Motor neuron (in vitro differentiated cells): Measurements from ENCODE around the gene STOML3. TPM values are rescaled to one million over a fixed set of nuclear protein-coding genes. Genes with fewer than 3 reads are reported as not detected.
"Not testable (repeated sequence)": the region's sequence is repeated elsewhere in the genome, so short reads cannot be mapped to it uniquely, and the experiment has no call there.

Experiments
- ATAC-seq, 8 experiments: fragments of 200-7000 bp; cut with Tn5 transposase; replicated peaks in 6 of 8; 2 replicates each; pipeline ENCODE4 v1.8.0; 2021; ENCODE audit warnings: mild to moderate bottlenecking in 8 of 8, moderate library complexity in 8 of 8
- H3K27ac ChIP-seq, 2 donors: fragments of 250-450 bp; sonication (Bioruptor Pico); 2 replicates each; pipeline ENCODE4 v1.9.0; 2021; ENCODE audit warnings: antibody characterized with exemption in 2 of 2, mild to moderate bottlenecking in 2 of 2, moderate library complexity in 1 of 2
- H3K4me1 ChIP-seq, 2 donors: fragments of 250-450 bp; sonication (Bioruptor Pico); replicated peaks in 1 of 2; 2 replicates each; pipeline ENCODE4 v1.6.1; 2021; ENCODE audit warnings: antibody characterized with exemption in 2 of 2, mild to moderate bottlenecking in 2 of 2, moderate library complexity in 1 of 2
- H3K4me3 ChIP-seq, 5 donors: fragments of 250-450 bp; sonication (Bioruptor Pico); 2 replicates each; pipeline ENCODE4 v1.9.0; 2021; ENCODE audit warnings: antibody characterized with exemption in 5 of 5, mild to moderate bottlenecking in 5 of 5, moderate library complexity in 4 of 5
- WGBS, 10 experiments: fragments of 450-650 bp; shearing (Covaris generic); methylation state at CpG; one replicate each; pipeline ENCODE4 v1.0.0; 2022; 5-methylcytosine and 5-hydroxymethylcytosine counted together
- in situ Hi-C, 9 experiments: fragments of 400-800 bp; cut with MboI; loops; one replicate each; pipeline ENCODE4 v1.15.0; 2021; ENCODE audit warnings: low sequenced_read_pairs in 9 of 9, low pct_unique_long_range_greater_than_20kb in 2 of 9; ENCODE audit not compliant: unreplicated experiment in 9 of 9
- total RNA-seq, 8 experiments: library from RNA; unstranded; fragments of 300-600 nt; gene quantifications; 2 replicates each; pipeline versions ENCODE4 v1.2.3 to v1.2.4, GENCODE V29; 2022

Gene STOML3
- total RNA-seq, 8 experiments from 2014 or later = 0.09 to 19.3 (median 0.15) TPM; not detected in 4

DNA sequence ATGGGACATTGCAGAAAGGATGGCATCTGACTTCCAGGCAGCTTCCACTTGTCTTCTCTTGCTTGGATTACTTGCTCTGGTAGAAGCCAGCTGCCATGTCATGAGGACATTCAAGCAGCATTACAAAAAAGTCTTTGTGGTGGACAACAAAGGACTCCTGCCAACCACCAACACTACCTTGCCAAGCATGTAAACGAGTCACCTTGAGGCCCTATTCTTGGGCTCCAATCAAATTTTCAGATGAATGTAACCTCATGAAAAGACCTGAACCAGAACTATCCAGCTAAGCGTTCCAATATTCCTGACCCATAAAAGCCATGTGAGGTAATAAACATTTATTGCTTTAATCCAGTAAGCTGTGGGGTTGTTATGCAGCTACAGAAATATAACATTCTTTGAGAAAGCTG lies 34.8 kb upstream of the STOML3 start:
- H3K4me1 ChIP-seq = no peaks in the 10 kb centered on the region
- no peak overlapping the region for H3K4me3 ChIP-seq
- 0 to 100% (median 73%) methylated on average over 1 to 2 of the region's 2 CpGs; no CpG with 5 or more reads in 2 of the 10 experiments for WGBS, 10 experiments
- no peak overlapping the region for H3K27ac ChIP-seq
- no peak for ATAC-seq
- in situ Hi-C loops = loop anchor here in 2 of 9 experiments (25.0 kb wide), 1 partner anchor 587 kb away; the partner anchor contains the start of gene LHFPL6 (in 2 of the 2)

GRCh38 chr13:39023761-39024160 lies 33.1 kb upstream of the STOML3 start:
- Histone ChIP-seq H3K4me1 (no peaks in the 10 kb centered on the region), H3K4me3 (no peak overlapping the region), H3K27ac (no peak overlapping the region)
- in situ Hi-C loops = no loop called here
- ATAC-seq = no peak

- no peak overlapping the region for H3K27ac ChIP-seq
- in situ Hi-C loops = no loop called here
- no peaks in the 10 kb centered on the region for H3K4me1 ChIP-seq
- ATAC-seq = peak in 1 of 8 experiments; percentile 27
- WGBS, 10 experiments = 83 to 100% (median 100%) methylated on average over 1 to 2 of the region's 2 CpGs; no CpG with 5 or more reads in 1 of the 10 experiments
- no peak overlapping the region for H3K4me3 ChIP-seq
Observed at GRCh38 chr13:39023316-39023715, 32.7 kb upstream of the STOML3 start.

DNA sequence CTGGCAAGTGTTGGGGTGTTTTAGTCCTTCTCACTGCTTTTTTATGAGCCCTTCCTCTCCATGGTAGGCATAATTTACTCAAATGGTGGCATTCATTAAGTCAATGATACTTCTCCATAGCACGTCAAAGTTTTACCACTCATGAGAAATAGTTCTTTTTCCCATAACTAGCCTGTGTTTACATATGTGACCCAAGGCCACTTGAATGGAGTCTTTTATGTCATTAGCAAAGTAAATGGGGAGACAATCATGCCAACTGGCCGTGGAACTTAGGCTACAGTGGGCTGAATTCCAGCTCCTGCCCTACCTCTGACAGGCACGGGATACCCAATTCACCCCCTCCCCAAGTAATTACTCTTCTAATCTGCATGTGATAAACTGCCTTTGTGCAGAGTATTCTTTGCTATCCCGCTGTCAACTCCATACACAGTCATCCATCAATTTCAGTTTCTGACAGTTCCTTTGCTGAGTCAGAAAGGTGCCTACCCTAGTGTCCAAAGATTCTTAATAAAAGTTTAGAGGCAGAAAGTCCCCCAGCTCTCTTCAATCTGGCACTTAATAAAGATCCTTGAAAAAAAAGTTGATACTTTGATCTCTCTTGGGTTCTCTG lies 30.3 kb upstream of the STOML3 start:
- ATAC-seq = no peak
- 70 to 100% (median 92%) methylated on average over 1 to 4 of the region's 4 CpGs; no CpG with 5 or more reads in 1 of the 10 experiments for WGBS, 10 experiments
- in situ Hi-C loops = no loop called here
- Histone ChIP-seq H3K4me3 (no peak overlapping the region), H3K4me1 (no peaks in the 10 kb centered on the region), H3K27ac (no peak overlapping the region)

GRCh38 chr13:39016787-39017186 lies 26.2 kb upstream of the STOML3 start:
- no peak overlapping the region for H3K4me3 ChIP-seq
- H3K27ac ChIP-seq = no peak overlapping the region
- ATAC-seq = peak; percentile 49 to 92 (median 62)
- no peaks in the 10 kb centered on the region for H3K4me1 ChIP-seq
- in situ Hi-C loops = no loop called here
- 0 to 83% (median 33%) methylated on average over 1 to 2 of the region's 2 CpGs; no CpG with 5 or more reads in 5 of the 10 experiments for WGBS, 10 experiments

DNA sequence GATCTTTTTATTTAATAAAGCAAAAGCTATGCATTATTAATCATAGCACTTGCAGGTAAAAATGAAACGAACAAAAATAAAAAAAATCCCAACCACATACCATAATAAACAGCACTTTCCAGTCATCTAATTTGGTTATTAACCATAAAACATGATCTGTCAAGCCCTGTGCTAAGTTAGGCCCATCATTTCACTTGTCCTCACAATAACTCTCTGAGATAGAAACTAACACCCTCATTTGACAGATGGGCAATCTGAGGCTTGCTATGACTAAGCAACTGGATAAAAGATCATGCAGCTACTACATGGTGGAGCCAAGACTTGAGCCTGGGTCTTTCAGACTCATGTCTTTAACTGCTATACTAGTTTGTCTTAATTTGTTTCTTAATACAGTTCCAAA lies 25.5 kb upstream of the STOML3 start:
- peak in 1 of 8 experiments; percentile 26 for ATAC-seq
- no peak overlapping the region for H3K27ac ChIP-seq
- H3K4me3 ChIP-seq = no peak overlapping the region
- H3K4me1 ChIP-seq = no peaks in the 10 kb centered on the region
- 50 to 100% (median 100%) methylated on average over 1 of the region's 1 CpG; no CpG with 5 or more reads in 1 of the 10 experiments for WGBS, 10 experiments
- in situ Hi-C loops = no loop called here

DNA sequence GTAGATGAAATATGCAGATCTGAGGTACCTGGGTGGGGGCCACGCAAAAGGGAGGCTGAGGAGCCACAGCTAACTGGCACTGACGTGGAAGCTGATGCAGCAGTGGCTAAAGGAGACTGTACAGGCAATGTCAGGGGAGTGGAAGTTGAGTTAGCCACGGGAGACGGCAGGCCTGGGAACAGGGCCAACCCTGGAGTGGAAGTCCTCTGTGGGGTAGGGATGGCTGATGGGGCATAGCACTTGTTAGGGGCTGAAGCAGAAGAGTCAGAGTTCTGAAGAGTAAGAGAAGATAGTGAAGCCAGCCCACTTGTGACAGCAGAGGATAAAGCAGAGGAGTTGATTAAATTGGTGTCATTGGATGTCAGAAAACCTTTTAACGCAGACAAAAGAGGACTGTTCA lies 22.8 kb upstream of the STOML3 start:
- Histone ChIP-seq H3K4me1 (no peaks in the 10 kb centered on the region), H3K4me3 (no peak overlapping the region), H3K27ac (no peak overlapping the region)
- in situ Hi-C loops = no loop called here
- 42 to 100% (median 83%) methylated on average over 1 to 3 of the region's 5 CpGs; no CpG with 5 or more reads in 1 of the 10 experiments for WGBS, 10 experiments
- ATAC-seq = no peak

DNA sequence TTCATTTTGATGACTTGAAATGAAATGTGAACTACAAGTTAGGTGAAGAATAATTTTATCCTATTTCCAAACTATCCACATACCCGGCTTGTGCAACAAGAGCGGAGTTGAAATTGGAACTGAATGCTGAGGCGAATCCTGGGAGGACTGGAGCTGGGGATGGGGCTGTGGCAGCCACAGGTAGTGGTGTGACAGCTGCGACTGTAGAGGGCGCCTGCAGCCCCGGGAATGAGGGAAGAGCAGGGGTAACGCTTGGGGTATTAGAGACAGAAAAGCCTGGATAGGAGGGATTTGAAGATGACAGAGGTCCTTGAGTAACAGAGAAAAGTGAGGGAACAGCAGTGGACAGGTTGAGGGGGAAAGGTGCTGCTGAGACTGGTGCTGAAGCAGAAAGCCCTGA lies 22.0 kb upstream of the STOML3 start:
- in situ Hi-C loops = no loop called here
- H3K4me1 ChIP-seq = no peaks in the 10 kb centered on the region
- no peak overlapping the region for H3K27ac ChIP-seq
- H3K4me3 ChIP-seq = no peak overlapping the region
- no peak for ATAC-seq
- 75 to 100% (median 84%) methylated on average over 2 to 4 of the region's 7 CpGs; no CpG with 5 or more reads in 2 of the 10 experiments for WGBS, 10 experiments

DNA sequence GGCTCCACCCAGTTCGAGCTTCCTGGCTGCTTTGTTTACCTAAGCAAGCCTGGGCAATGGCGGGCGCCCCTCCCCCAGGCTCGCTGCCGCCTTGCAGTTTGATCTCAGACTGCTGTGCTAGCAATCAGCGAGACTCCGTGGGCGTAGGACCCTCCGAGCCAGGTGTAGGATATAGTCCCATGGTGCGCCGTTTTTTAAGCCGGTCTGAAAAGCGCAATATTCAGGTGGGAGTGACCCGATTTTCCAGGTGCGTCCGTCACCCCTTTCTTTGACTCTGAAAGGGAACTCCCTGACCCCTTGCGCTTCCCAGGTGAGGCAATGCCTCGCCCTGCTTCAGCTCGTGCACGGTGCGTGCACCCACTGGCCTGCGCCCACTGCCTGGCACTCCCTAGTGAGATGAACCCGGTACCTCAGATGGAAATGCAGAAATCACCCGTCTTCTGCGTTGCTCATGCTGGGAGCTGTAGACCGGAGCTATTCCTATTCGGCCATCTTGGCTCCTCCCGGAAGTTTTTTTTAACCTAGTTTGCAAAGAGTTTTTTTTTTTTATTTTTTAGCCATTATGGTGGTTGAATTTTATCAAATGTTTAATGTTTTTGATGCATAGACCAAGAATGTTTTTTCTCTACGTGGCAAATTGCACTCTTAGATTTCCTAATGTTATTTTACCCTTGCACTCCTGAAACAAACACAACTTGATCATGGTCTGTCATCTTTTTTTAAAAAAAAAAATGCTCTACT lies 15.9 kb upstream of the STOML3 start:
- in situ Hi-C loops, ATAC-seq, H3K4me1 ChIP-seq, H3K27ac ChIP-seq: not testable (repeated sequence)
- H3K4me3 ChIP-seq = peak overlapping the region in 1 of 5 donors; percentile 19
- WGBS, 10 experiments = 43 to 100% (median 93%) methylated on average over 1 to 4 of the region's 29 CpGs; no CpG with 5 or more reads in 1 of the 10 experiments

DNA sequence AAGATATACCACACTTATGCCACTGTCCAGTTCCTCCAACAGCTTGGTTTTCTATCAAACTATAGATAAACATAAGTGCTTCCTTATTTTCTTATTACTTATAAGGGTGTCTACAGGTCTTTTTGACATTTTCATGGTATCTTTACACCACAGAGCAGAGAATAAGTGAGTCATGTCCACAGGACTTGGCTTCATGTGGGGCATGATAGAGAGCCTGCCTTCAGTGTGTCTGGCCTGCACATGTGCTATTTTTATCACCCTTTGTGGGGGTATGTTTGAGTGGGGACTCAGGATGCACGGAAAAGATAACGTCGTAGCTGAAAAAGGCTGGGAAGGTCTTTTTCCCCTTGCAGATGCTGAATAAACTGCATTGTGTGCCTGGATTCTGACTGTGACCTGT lies 8.1 kb upstream of the STOML3 start:
- in situ Hi-C loops = no loop called here
- no peak for ATAC-seq
- no peaks in the 10 kb centered on the region for H3K4me1 ChIP-seq
- WGBS, 10 experiments = 0 to 100% (median 61%) methylated on average over 2 to 3 of the region's 3 CpGs; no CpG with 5 or more reads in 2 of the 10 experiments
- no peak overlapping the region for H3K27ac ChIP-seq
- H3K4me3 ChIP-seq = no peak overlapping the region

- WGBS, 10 experiments = 10 to 76% (median 44%) methylated on average over 1 to 4 of the region's 4 CpGs
Observed at GRCh38 chr13:38993381-38993780, 2.8 kb upstream of the STOML3 start.

DNA sequence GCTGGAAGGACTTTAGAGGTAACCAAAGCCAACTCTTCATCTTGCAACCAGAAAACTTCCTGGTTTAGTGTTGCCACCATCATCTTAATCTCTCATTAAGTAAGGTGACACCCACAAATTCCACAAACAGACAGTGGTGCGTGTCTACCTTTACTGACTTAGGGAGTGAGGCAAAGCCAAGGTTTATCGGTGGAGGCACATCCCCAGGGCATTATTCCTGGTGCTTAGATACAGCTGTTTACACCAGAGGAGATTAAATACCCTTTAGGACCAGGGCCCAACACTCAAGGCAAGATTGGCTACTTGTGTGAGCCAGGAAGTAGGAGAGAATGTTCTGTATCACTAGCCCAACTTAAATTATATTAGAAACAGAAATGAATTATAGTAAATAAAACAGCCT lies 9.5 kb downstream of the STOML3 start:
- 20 to 100% (median 83%) methylated on average over 1 to 2 of the region's 2 CpGs; no CpG with 5 or more reads in 3 of the 10 experiments for WGBS, 10 experiments
- ATAC-seq = no peak
- peaks cover 16 to 19% of the 10 kb centered on the region in 2 donors for H3K4me1 ChIP-seq
- H3K4me3 ChIP-seq = no peak overlapping the region
- in situ Hi-C loops = no loop called here
- H3K27ac ChIP-seq = peak overlapping the region; percentile 67 to 77

More at GRCh38 chr13:38993381-38993780, 2.8 kb upstream of the STOML3 start:
- Histone ChIP-seq H3K4me1 (no peaks in the 10 kb centered on the region), H3K4me3 (no peak overlapping the region), H3K27ac (no peak overlapping the region)
- in situ Hi-C loops = no loop called here
- no peak for ATAC-seq

DNA sequence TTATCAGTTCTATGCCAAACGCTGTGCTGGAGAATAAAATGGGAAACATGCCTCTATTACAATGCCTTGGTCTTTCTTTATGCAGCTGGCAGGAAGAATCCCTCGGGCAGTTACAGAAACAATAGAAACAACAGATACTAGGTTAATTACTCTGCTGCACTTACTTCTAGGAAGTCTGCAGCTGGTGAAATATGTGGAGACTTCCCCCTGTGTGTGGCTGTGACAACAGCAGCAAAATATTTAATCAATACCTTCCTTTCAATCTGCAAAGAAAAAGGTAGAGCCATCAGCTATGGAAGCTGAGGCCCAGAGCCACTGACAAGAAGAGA lies 9.9 kb downstream of the STOML3 start:
- H3K27ac ChIP-seq = peak overlapping the region; percentile 67 to 77
- in situ Hi-C loops = no loop called here
- WGBS, 10 experiments = 0 to 59% (median 13%) methylated on average over 1 to 2 of the region's 2 CpGs; no CpG with 5 or more reads in 1 of the 10 experiments
- H3K4me3 ChIP-seq = no peak overlapping the region
- no peak for ATAC-seq
- H3K4me1 ChIP-seq = peaks cover 16 to 19% of the 10 kb centered on the region in 2 donors
